HTERT RPE-1 (cell line): Measurements from ENCODE around the gene ST3GAL6.

Source experiments
- in situ Hi-C: fragments of 300-500 bp; cut with MboI; formaldehyde crosslinking; loops from 4 replicates; pipeline ENCODE4 v1.14.3; 2020; ENCODE audit warnings: low sequenced_read_pairs

The ST3GAL6 gene

GRCh38 chr3:98775459-98776139 is 12.5 kb downstream of the ST3GAL6 start:
- in situ Hi-C loops = no loop called here

- in situ Hi-C loops = no loop called here
These were observed 13.0 kb downstream of the ST3GAL6 start for GRCh38 chr3:98776140-98776493.

- in situ Hi-C loops = no loop called here
These were observed 14.1 kb downstream of the ST3GAL6 start for GRCh38 chr3:98777286-98777685.

- in situ Hi-C loops = no loop called here
These were observed 14.7 kb downstream of the ST3GAL6 start for GRCh38 chr3:98777801-98778220.

GRCh38 chr3:98778383-98778782 is 15.2 kb downstream of the ST3GAL6 start:
- in situ Hi-C loops = no loop called here

- in situ Hi-C loops = no loop called here
These were observed 15.8 kb downstream of the ST3GAL6 start for GRCh38 chr3:98778852-98779413.

GRCh38 chr3:98779541-98780335 is 16.6 kb downstream of the ST3GAL6 start:
- in situ Hi-C loops = no loop called here

GRCh38 chr3:98780343-98780742 is 17.2 kb downstream of the ST3GAL6 start:
- in situ Hi-C loops = no loop called here

GRCh38 chr3:98782824-98783500 is 19.8 kb downstream of the ST3GAL6 start:
- in situ Hi-C loops = no loop called here

GRCh38 chr3:98784042-98784441 is 20.9 kb downstream of the ST3GAL6 start:
- in situ Hi-C loops = no loop called here

GRCh38 chr3:98784666-98785600 is 21.8 kb downstream of the ST3GAL6 start:
- in situ Hi-C loops = no loop called here

- in situ Hi-C loops = no loop called here
These were observed 23.3 kb downstream of the ST3GAL6 start for GRCh38 chr3:98786364-98787006.

GRCh38 chr3:98787181-98787580 is 24.0 kb downstream of the ST3GAL6 start:
- in situ Hi-C loops = no loop called here

- in situ Hi-C loops = no loop called here
These were observed 25.5 kb downstream of the ST3GAL6 start for GRCh38 chr3:98788651-98789050.

- in situ Hi-C loops = no loop called here
These were observed 28.5 kb downstream of the ST3GAL6 start for GRCh38 chr3:98791341-98792325.

GRCh38 chr3:98793971-98794370 is 30.8 kb downstream of the ST3GAL6 start:
- in situ Hi-C loops = no loop called here

GRCh38 chr3:98796334-98796733 is 33.2 kb downstream of the ST3GAL6 start:
- in situ Hi-C loops = no loop called here

GRCh38 chr3:98797905-98798304 is 34.8 kb downstream of the ST3GAL6 start:
- in situ Hi-C loops = no loop called here

- in situ Hi-C loops = no loop called here
These were observed 35.7 kb downstream of the ST3GAL6 start for GRCh38 chr3:98798820-98799219.
